Measurements from ENCODE around the gene TTC23. TPM values are rescaled to one million over a fixed set of nuclear protein-coding genes. Genes with fewer than 3 reads are reported as not detected.

Gene TTC23
- total RNA-seq, 2 experiments from 2014 or later: 2.8 to 7.6 TPM

- no peaks in the 10 kb centered on the region for H4K20me1 ChIP-seq (ENCODE audit: insufficient read depth, low read length)
- no peak overlapping the region for H2AFZ ChIP-seq (ENCODE audit: low read length)
- no peak for TF ChIP-seq EZH2phosphoT487 (IDR thresholded peaks at IDR 0.05; ENCODE audit: borderline replicate concordance, low read depth, low read length)
- TF ChIP-seq CTCF (conservative IDR thresholded peaks at IDR 0.05; ENCODE audit: low read length): no peak
- no peak for DNase-seq (ENCODE audit: low spot score)
- H3K4me2 ChIP-seq (ENCODE audit: low read length): no peak overlapping the region
- BruUV-seq (replicated peaks): no TSS peak
- H3K27ac ChIP-seq (ENCODE audit: low read depth, low read length, poor library complexity, severe bottlenecking): no peak overlapping the region
- H3K36me3 ChIP-seq (ENCODE audit: insufficient read depth, low read length): no peaks in the 10 kb centered on the region
- no peak overlapping the region for H3K4me3 ChIP-seq (ENCODE audit: low read depth, low read length, poor library complexity, severe bottlenecking)
- H3K4me1 ChIP-seq (ENCODE audit: insufficient read depth, low read length, poor library complexity, severe bottlenecking): peaks cover 15% of the 10 kb centered on the region
- CTCF ChIA-PET (ENCODE audit: unreplicated experiment): no interaction called here
- POLR2A ChIA-PET: interaction anchor here (0.9 to 1.3 kb wide), 3 partner anchors 11 to 86 kb away, joined by 3 read pairs; no protein-coding TSS in a partner anchor
- no peaks in the 10 kb centered on the region for H3K79me2 ChIP-seq (ENCODE audit: insufficient read depth, low read depth, low read length)
- no peaks in the 10 kb centered on the region for H3K9me2 ChIP-seq (ENCODE audit: insufficient read depth, low read length)
- intact Hi-C loops (cut with micrococcal nuclease; ENCODE audit: unreplicated experiment): no loop called here
- H3K9me3 ChIP-seq (ENCODE audit: low read length): no peaks in the 10 kb centered on the region
These were observed 5.1 kb downstream of the TTC23 start for GRCh38 chr15:99244306-99244705.

- TF ChIP-seq CTCF (conservative IDR thresholded peaks at IDR 0.05; ENCODE audit: low read length) (no peak), EZH2phosphoT487 (IDR thresholded peaks at IDR 0.05; ENCODE audit: borderline replicate concordance, low read depth, low read length) (no peak)
- no peak for DNase-seq (ENCODE audit: low spot score)
- Histone ChIP-seq H3K4me1 (ENCODE audit: insufficient read depth, low read length, poor library complexity, severe bottlenecking) (peaks cover 6% of the 10 kb centered on the region), H3K4me2 (ENCODE audit: low read length) (no peak overlapping the region), H2AFZ (ENCODE audit: low read length) (no peak overlapping the region), H3K36me3 (ENCODE audit: insufficient read depth, low read length) (no peaks in the 10 kb centered on the region), H3K79me2 (ENCODE audit: insufficient read depth, low read depth, low read length) (no peaks in the 10 kb centered on the region), H3K4me3 (ENCODE audit: low read depth, low read length, poor library complexity, severe bottlenecking) (no peak overlapping the region), H3K9me2 (ENCODE audit: insufficient read depth, low read length) (no peaks in the 10 kb centered on the region), H3K9me3 (ENCODE audit: low read length) (no peaks in the 10 kb centered on the region), H3K27ac (ENCODE audit: low read depth, low read length, poor library complexity, severe bottlenecking) (no peak overlapping the region), H4K20me1 (ENCODE audit: insufficient read depth, low read length) (no peaks in the 10 kb centered on the region)
- no TSS peak for BruUV-seq (replicated peaks)
- CTCF ChIA-PET (ENCODE audit: unreplicated experiment): no interaction called here
- POLR2A ChIA-PET: no interaction called here
- intact Hi-C loops (cut with micrococcal nuclease; ENCODE audit: unreplicated experiment): no loop called here
These were observed 7.6 kb downstream of the TTC23 start for GRCh38 chr15:99241752-99242151.

GRCh38 chr15:99239545-99240198 lies 9.7 kb downstream of the TTC23 start:
- Histone ChIP-seq H3K4me1 (ENCODE audit: insufficient read depth, low read length, poor library complexity, severe bottlenecking) (peaks cover 6% of the 10 kb centered on the region), H4K20me1 (ENCODE audit: insufficient read depth, low read length) (no peaks in the 10 kb centered on the region), H3K4me3 (ENCODE audit: low read depth, low read length, poor library complexity, severe bottlenecking) (no peak overlapping the region), H2AFZ (ENCODE audit: low read length) (no peak overlapping the region), H3K4me2 (ENCODE audit: low read length) (no peak overlapping the region), H3K79me2 (ENCODE audit: insufficient read depth, low read depth, low read length) (no peaks in the 10 kb centered on the region), H3K9me2 (ENCODE audit: insufficient read depth, low read length) (no peaks in the 10 kb centered on the region), H3K36me3 (ENCODE audit: insufficient read depth, low read length) (no peaks in the 10 kb centered on the region), H3K27ac (ENCODE audit: low read depth, low read length, poor library complexity, severe bottlenecking) (no peak overlapping the region), H3K9me3 (ENCODE audit: low read length) (no peaks in the 10 kb centered on the region)
- BruUV-seq (replicated peaks): no TSS peak
- CTCF ChIA-PET (ENCODE audit: unreplicated experiment): no interaction called here
- no peak for DNase-seq (ENCODE audit: low spot score)
- TF ChIP-seq EZH2phosphoT487 (IDR thresholded peaks at IDR 0.05; ENCODE audit: borderline replicate concordance, low read depth, low read length) (no peak), CTCF (conservative IDR thresholded peaks at IDR 0.05; ENCODE audit: low read length) (no peak)
- POLR2A ChIA-PET: interaction anchor here (1.2 kb wide), 1 partner anchor 15 kb away, joined by 3 read pairs; no protein-coding TSS in a partner anchor
- intact Hi-C loops (cut with micrococcal nuclease; ENCODE audit: unreplicated experiment): loop anchor here (10.0 kb wide), 1 partner anchor 595 kb away; the partner anchor contains the start of gene IGF1R
